Measurements from ENCODE around the gene ADRA2C. TPM values are rescaled to one million over a fixed set of nuclear protein-coding genes. Genes with fewer than 3 reads are reported as not detected.

The ADRA2C gene
- total and polyA plus RNA-seq, 10 donors, result 9.4 to 42.1 (median 29.1) TPM

DNA sequence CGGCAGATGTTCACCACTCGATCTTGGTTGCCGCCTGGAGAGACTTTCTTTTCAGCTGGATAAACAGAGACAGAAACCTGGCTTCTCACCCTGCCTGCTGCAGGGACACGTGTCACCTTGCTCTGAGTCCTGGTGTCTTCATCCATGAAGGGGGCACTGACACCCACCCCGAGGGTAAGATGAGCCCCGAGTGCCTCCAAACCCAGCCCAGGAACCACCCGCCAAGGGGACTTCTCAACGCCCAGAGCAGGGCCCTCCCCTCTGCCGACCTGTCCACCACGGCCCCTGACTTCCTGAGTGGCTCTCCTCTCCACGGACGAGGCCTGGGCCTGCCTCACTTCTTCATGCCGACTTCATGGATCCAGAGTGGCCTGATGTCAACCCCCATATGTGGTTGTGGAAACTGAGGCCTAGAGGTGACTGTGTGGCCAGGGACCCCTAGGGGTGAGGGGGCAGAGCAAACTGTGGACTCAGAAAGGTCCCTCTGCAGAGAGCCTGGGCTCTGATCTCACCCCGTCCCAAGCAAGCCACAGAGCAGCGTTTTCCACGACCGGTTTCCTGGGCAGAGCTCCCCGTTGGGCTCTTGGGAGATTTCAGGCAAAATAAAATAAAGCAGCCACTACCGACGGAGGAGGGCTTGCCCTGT is 5.1 kb downstream of the ADRA2C start:
- no peak for DNase-seq
- H3K4me1 ChIP-seq, result peaks cover 0 to 19% (median 6%) of the 10 kb centered on the region in 6 donors
- no peaks in the 10 kb centered on the region for H3K36me3 ChIP-seq
- intact Hi-C loops (cut with DNase I; ENCODE audit: low total_unique reads), result no loop called here
- no peak overlapping the region for H3K4me3 ChIP-seq
- no peaks in the 10 kb centered on the region for H3K9me3 ChIP-seq
- TF ChIP-seq, protein P1, sequence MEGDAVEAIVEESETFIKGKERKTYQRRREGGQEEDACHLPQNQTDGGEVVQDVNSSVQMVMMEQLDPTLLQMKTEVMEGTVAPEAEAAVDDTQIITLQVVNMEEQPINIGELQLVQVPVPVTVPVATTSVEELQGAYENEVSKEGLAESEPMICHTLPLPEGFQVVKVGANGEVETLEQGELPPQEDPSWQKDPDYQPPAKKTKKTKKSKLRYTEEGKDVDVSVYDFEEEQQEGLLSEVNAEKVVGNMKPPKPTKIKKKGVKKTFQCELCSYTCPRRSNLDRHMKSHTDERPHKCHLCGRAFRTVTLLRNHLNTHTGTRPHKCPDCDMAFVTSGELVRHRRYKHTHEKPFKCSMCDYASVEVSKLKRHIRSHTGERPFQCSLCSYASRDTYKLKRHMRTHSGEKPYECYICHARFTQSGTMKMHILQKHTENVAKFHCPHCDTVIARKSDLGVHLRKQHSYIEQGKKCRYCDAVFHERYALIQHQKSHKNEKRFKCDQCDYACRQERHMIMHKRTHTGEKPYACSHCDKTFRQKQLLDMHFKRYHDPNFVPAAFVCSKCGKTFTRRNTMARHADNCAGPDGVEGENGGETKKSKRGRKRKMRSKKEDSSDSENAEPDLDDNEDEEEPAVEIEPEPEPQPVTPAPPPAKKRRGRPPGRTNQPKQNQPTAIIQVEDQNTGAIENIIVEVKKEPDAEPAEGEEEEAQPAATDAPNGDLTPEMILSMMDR (IDR thresholded peaks at IDR 0.05 in 8 of 11, conservative IDR thresholded peaks at IDR 0.05 in 3 of 11), result no peak
- TF ChIP-seq POLR2AphosphoS5 (IDR thresholded peaks at IDR 0.05) (no peak), POLR2A (IDR thresholded peaks at IDR 0.05) (no peak)
- 50 to 72% (median 67%) methylated on average over 19 to 20 of the region's 20 CpGs for WGBS, 5 donors
- no peak overlapping the region for H3K27ac ChIP-seq
- H3K27me3 ChIP-seq (replicated peaks in 1 of 7), result peaks cover 0 to 81% (median 21%) of the 10 kb centered on the region in 7 donors

DNA sequence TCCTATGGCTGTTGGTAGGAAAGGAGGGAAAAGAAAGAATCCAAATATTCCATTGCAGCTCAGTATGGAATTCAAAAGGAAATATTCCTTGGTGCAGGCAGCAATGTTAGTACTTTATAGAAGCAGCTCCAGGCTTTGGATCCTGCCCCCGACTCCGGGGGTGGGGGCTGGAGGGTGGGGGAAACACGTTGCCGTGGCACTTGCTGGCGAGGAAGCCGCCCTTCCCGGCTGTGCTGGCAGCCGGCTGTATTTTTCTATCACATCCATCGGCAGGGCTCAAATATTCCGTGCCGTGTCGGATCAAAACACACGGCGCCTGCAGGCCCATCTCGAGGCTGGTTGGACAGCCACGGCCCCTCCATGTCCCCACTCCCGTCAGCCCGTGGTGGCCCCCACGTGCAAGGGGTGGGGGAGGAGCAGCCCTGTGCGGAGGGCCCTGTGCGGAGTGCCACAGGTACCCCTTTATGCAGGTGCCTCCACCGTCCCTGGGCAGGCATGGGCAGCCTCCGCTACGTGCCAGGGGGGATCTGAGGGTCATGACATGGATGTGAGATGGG is 5.8 kb downstream of the ADRA2C start:
- peaks cover 0 to 81% (median 14%) of the 10 kb centered on the region in 7 donors for H3K27me3 ChIP-seq (replicated peaks in 1 of 7)
- no peak overlapping the region for H3K4me3 ChIP-seq
- intact Hi-C loops (cut with DNase I; ENCODE audit: low total_unique reads), result no loop called here

DNA sequence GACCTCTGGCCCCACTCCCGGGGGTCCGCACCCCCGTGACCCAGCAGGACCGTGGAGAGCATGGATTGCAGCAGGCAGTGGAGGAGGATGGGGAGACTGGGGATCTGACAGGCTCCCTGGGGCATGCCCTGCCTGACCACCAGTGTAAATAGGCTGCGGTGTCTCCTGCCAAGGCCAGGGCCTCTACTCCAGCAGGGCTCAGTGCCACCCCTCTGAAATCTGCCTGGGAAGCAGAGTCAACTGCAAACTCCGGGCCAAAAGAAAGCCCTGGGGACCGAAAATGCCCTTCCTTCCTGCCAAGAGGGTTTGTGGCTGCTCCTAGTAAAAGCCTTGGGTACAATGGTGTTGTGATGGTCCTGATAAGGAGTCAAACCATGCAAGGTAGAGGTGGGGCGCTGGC is 6.4 kb downstream of the ADRA2C start:
- WGBS, 5 donors, result 69 to 84% (median 73%) methylated on average over 7 to 8 of the region's 8 CpGs
- no peak overlapping the region for H3K4me3 ChIP-seq
- no peak for DNase-seq
- H3K4me1 ChIP-seq, result peaks cover 0 to 10% (median 3%) of the 10 kb centered on the region in 6 donors
- intact Hi-C loops (cut with DNase I; ENCODE audit: low total_unique reads), result no loop called here
- H3K36me3 ChIP-seq, result no peaks in the 10 kb centered on the region
- peaks cover 0 to 79% (median 9%) of the 10 kb centered on the region in 7 donors for H3K27me3 ChIP-seq (replicated peaks in 1 of 7)
- H3K27ac ChIP-seq, result no peak overlapping the region
- TF ChIP-seq POLR2AphosphoS5 (IDR thresholded peaks at IDR 0.05) (no peak), POLR2A (IDR thresholded peaks at IDR 0.05) (no peak)
- TF ChIP-seq, protein P1 (IDR thresholded peaks at IDR 0.05 in 8 of 11, conservative IDR thresholded peaks at IDR 0.05 in 3 of 11), result no peak
- no peaks in the 10 kb centered on the region for H3K9me3 ChIP-seq

More for the DNA sequence above, 5.8 kb downstream of the ADRA2C start:
- 71 to 85% (median 79%) methylated on average over 22 to 24 of the region's 24 CpGs for WGBS, 5 donors
- H3K27ac ChIP-seq, result no peak overlapping the region
- H3K36me3 ChIP-seq, result no peaks in the 10 kb centered on the region
- H3K9me3 ChIP-seq, result no peaks in the 10 kb centered on the region
- no peak for DNase-seq
- TF ChIP-seq POLR2AphosphoS5 (IDR thresholded peaks at IDR 0.05) (no peak), POLR2A (IDR thresholded peaks at IDR 0.05) (no peak)
- TF ChIP-seq, protein P1 (IDR thresholded peaks at IDR 0.05 in 8 of 11, conservative IDR thresholded peaks at IDR 0.05 in 3 of 11), result no peak
- peaks cover 0 to 14% (median 4%) of the 10 kb centered on the region in 6 donors for H3K4me1 ChIP-seq

DNA sequence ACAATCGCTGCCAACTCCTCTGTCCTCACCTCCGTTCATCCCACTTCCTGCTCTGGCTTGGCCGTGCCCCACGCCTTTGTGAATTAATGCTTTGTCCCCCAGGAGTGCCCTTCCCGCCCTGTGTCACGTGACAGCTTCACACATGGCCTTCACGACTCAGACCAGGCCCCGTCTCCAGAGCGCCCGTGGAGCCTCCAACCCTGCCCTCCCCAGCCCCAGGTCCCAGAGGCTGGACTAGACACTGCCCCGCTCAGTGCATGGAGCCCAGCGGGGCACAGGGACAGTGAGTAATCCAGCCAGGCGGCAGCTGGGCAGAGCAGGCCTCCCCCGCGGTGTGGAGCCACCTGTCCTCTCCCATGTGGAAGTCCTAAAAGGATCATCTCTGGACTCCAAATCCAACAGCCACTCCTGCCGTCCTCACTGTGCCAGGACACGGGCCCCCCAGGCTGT is 7.4 kb downstream of the ADRA2C start:
- Histone ChIP-seq H3K9me3 (peaks cover 0 to 4% (median 0%) of the 10 kb centered on the region in 8 donors), H3K27me3 (replicated peaks in 1 of 7) (peaks cover 0 to 70% (median 0%) of the 10 kb centered on the region in 7 donors), H3K27ac (no peak overlapping the region), H3K4me3 (no peak overlapping the region), H3K4me1 (peaks cover 0 to 6% (median 2%) of the 10 kb centered on the region in 6 donors), H3K36me3 (no peaks in the 10 kb centered on the region)
- 73 to 84% (median 78%) methylated on average over 14 to 17 of the region's 17 CpGs for WGBS, 5 donors
- no peak for DNase-seq
- intact Hi-C loops (cut with DNase I; ENCODE audit: low total_unique reads), result no loop called here
- TF ChIP-seq POLR2AphosphoS5 (IDR thresholded peaks at IDR 0.05) (no peak), POLR2A (IDR thresholded peaks at IDR 0.05) (no peak)

Data from spleen (tissue), 11 donors.